RKO (cell line): ENCODE measurements around the gene RAB37.

Source experiments
- DNase-seq: peaks from one replicate; pipeline ENCODE4 v3.0.0-alpha.2; 2016; ENCODE audit warnings: low spot score

Gene RAB37

DNA sequence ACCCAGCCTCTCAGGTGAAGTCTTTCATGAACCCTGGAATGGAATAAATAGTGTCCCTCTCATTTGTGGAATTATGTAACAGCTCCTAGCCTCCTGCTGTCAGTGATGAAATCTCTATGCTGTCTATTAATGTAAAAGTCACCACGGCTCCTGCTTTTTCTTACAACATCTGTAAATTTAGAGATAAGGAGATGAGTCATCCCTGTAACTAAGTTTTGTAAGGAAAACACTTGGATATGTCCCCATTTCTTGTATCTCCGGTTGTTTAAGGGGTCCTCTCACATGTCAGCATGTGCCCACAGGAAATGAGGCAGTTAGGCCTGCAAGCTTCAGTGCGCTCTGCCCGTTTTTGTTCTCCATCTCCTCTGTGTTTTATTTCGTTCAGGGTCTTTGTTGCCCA is 41.9 kb downstream of the RAB37 start:
- peak; percentile 38 for DNase-seq

DNA sequence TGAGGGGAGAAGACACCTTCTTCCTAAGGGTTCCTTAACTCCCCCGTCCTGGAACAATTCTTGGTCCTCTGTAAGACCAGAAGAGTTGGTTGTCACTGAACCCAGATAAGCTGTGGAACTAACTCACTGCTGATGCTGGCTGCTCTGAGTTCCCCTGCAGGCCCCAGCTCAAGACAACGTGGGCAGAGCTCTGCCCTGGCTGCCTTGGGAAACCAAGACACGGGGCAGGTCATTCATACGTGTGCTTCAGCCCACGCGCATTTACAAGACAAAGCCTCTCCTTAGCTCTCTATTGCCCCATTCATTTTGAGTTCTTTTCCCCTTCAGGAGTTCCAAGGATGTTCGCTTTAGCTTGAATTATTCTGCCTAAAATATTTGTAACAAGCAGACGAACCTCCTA is 42.4 kb downstream of the RAB37 start:
- DNase-seq, result no peak

DNA sequence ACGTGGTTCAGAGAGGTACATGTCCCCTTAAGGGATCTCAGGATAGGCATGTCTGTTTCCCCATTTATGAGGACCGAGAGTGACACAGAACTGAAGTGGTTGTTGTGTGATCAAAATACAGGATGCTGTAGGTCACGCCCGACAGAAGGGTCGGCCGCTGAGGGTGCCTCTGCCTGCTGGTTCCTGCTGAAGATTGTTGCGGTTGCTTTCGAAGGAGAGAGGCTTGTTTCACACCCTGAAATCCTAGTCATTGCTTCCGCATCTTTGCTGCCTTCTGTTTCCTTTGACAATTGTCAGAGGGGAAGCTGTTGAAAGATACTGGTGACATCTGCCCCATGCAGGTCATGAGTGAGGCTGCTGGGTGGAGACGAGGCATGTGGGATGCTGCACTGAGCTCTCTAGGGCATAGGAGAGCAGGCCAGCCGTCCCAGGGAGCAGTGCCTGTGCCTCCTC is 42.9 kb downstream of the RAB37 start:
- DNase-seq, result no peak

DNA sequence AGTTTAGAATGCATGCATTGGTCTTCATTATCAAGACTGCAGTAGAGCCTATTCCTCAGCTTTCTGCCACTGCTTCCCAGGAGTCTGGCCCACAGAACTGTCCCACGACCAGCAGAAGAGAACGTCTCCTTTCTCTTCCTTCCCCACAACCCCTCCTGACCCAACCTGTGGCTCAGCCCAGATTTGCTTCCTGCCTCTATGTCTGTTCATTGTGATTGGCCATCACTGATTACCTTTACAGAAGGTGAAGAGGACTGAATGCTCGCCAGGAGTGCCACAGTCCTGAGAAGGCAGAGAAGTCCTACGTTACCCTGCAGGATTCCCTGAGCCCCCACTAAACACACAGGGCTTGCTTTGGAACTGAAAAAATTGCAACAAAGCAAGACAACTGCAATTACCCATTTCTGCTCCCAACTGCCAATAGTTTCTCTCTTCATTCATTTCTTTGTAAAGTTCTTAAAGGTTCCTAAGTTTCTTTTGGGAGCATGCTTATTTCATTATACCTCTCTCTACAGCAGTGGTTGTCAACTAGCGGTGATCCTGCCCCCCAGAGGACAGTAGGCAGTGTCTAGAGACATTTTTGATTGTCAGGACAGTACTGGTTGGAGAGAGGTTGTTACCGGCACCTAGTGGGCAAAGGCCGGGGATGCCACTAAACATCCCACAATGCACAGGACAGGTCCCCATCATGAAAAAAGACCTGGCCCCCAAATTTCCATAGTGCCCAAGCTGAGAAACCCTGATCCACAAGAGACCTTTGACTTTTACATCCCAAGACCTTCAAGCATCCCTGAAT is 43.6 kb downstream of the RAB37 start:
- peak; percentile 79 for DNase-seq

DNA sequence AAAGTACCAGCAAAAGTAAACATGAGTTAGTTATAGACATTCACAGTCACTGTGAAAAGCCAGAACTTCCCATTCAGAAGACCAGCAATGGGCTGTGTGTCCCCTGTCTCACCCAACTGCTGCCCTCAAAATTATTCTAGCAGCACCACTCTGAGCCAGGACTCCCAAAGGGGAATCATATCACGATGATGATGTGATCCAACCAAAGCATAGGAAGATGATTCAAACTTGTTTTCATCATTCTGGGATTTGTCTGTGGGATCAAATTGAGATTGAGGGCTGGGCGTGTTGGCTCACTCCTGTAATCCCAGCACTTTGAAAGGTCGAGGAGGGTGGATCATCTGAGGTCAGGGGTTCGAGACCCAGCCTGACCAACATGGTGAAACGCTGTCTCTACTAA is 45.5 kb downstream of the RAB37 start:
- DNase-seq, result no peak

DNA sequence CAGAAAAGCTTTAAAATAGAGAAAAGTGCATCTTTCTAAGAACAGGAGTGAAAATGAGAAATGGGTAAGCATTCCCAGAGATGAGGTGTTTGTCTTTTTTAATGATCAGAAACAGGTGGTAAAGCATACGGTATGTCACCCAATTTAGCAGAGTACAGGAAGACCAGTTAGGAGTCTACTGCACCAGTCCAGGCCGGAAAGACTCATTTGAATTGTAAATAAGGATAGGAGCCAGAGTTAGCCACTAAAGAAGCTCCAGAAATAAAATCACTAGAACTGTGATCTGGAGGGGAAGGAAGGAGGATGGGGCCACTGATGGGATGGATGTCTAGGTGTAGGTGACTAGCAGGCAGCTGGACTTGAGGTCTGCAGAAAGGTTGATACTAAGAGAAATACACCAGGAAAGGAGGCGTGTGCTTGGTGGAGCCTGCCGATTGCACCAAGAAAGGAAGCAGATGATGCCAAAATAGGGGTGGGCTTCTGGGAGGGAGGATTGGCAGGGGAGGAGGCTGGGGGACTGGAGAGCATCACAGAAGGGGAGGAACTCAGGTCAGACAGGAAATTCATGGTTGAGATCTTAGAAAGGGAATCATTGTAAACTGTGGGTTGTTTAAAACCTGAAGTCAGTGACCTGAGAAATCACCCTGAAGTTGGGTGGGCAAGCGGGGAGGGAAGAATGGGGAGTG is 47.2 kb downstream of the RAB37 start:
- DNase-seq, result no peak

DNA sequence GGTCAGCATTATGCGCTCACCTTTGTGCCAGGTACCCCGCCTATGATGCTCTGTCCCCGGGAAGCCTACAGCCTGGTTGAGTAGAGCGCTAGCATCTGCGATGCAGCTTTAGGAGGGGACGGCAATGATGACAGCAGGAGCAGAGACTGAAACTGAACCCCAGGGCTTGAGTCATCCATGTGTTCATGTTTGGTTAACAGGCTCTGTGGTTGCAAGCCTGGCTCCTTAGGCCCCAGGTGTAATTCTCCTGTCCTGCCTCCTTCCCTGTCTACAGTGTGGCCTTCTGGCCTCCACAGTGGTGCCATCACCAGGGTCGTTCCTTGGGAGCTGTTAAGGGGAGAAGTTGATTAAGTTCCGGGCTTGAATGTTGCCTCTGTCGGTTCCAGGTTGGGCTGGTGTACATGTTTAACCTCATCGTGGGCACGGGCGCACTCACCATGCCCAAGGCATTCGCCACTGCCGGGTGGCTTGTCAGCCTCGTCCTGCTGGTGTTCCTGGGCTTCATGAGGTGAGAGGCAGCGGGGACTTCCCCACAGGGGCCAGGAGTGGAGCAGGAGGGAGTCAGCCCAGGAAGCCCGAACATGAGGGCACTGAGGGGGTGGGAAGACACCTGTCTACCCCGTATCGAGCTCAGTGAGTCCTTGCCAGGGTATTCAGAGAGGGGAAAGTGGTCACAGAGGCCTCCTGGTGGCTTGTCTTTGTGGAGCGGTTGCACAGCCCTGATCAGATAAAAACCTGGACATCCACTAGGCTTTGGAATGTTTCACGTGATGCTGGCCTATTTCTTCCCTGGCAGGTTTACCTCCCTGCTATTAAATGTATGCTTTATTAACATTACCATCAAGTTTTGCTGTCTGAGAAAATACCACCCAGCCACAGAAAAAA is 48.3 kb downstream of the RAB37 start:
- DNase-seq, result no peak

DNA sequence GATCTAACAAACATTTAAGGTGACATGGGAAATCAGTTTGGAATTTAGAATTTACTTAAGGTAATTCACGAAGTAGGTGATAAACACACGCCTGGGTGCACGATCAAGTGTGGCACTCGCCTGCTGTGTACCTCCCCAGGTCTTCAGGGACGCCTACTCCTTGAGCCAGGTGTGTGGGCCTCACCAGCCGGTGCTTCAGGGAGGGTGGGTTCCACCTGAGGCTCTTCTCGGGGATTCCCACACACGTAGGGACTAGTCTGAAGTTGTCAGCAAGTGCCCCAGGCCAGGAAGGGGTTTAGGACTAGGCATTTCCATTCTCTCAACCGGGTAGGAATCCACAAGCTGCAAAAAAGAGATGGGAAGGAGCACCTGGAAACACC is 48.9 kb downstream of the RAB37 start:
- DNase-seq, result no peak

DNA sequence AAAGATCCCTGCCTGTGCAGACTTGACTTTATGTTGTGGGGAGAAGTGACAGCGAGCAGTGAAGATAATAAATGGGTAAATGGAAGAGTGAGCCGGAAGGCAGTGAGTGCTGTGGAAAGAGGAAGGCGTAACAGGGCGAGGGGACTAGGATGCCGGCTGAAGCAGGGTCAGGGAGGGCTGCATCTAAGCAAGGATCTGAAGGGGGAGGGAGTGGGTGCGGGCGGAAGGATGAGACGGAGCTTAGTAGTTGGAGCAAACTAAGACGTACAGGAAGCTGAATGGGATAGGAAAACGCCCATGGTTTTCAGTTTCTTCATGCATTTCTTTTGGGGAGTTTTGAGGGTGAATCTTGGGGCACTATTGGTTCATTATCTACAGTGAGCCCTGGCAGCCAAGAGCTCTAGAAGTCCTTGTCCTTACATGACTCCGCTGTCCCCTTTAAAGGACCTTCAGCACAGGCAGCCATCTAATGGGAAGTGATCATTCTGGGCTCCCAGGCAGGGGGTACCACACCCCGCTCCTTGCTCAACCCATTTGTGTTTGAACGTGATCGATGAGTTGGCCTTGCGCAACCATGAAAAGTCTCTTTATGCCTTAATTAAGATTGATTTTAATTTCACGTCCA is 49.5 kb downstream of the RAB37 start:
- DNase-seq, result no peak

DNA sequence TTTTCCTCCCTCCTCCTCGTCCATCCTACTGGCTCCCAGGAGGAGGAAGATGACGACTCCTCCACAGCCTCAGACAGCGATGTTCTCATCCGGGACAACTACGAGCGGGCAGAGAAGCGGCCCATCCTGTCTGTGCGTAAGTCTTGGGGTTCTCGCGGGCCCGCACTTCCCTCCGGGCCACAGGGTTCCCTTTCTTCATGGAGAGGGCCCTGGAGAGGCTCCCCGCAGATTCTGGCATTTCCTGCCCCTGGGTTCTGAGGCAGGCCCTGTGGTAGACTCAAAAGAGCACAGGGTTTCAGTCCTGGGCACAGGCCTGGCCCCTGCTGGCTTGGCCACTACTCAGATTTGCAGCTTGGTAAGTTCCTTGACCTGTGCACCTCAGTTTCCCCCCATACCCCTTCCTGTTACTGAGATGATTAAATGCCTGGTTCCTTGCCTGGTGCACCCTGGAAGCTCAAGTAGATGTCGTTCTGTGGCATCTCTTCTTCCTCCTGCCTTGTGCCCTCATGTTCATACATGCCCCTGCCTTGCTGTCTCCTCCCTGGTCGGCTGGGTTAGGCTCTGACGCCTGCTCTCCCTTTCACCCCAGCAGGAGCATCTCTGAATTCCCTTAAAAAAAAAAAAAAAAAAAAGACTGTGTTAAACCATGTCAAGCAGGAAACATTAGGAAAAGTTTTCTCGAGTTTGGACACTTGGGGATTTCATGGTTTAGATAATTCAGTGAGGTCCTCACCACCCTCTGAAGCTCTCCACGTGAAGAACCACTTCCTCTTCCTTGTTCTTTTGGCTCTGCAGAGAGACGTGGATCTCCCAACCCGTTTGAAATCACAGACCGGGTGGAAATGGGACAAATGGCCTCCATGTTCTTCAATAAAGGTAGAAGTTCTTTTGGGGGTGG is 53.4 kb downstream of the RAB37 start:
- DNase-seq, result no peak

DNA sequence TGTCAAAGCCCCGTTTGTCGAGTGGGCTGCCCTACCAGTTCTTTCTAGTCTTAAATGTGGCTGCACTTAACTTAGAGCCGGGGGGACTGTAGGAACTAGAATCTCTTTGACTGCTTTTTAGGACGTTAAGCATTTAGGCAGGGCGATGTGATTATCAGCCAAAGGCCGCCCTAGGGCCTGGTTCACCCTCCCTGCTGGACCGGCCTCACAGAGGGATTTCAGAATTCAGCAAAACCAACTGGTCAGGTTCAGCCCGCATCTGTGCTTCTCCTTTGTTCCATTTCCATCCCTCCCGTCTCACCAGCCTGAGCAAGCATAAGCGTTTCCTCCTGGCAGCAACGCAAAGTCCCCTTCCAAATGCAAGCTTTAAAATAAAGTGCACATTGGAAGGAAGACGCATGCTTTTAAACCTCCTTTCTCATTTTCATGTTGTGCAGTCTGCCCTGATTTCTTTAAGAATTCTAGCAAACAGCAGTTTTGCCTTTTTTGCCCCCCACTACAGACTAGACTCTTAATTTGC is 55.6 kb downstream of the RAB37 start:
- no peak for DNase-seq

DNA sequence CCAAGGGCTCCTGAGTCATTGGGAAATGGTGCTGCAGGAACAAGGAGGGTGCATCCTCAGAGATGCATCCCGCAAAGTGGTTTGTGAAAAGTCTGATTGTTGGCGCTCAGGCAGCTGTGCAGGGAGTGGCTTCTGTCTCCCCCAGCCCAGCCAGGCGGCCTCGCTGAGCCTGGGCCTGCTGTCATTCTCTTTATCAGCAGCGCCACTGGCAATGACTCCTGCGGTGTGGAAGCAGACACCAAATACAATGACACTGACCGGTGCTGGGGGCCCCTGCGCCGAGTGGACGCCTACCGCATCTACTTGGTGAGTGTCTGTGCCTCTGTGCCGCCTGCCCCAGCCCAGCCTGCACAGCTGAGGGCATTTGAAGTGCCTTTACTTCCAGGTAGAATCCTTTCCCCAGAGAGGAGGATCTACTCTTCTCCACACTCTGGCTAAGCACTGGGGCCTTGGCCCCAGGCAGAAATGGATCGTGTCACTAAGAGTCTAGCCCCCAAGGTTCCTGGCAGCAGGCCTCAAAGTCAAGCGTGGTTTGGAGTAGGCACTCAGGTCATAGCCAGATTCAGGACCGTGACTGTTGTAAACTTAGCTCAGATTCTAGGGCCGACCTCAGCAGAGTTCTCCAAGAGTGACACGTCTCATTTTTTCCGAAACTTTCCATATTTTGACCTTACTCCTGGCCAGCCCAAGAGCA is 58.4 kb downstream of the RAB37 start:
- no peak for DNase-seq

DNA sequence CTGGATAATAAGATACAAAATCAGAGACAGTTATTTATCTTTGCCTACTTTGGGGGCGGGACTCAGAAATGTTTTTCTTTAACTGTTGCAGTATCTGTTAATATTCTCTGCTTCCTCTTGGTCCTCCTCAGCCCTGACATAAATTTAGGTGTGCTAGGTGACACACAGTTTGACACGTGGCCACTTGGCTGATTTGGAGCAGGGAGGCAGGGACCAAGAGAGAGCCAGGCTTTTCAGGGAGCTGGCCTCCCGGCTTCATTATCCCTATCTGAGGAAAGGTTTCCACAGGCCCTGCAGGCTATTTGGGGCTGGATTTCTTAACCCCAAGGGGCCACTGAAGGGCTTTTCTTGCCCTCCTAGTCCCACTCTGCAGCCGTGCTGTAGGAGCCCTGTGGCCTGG is 59.2 kb downstream of the RAB37 start:
- DNase-seq, result no peak

DNA sequence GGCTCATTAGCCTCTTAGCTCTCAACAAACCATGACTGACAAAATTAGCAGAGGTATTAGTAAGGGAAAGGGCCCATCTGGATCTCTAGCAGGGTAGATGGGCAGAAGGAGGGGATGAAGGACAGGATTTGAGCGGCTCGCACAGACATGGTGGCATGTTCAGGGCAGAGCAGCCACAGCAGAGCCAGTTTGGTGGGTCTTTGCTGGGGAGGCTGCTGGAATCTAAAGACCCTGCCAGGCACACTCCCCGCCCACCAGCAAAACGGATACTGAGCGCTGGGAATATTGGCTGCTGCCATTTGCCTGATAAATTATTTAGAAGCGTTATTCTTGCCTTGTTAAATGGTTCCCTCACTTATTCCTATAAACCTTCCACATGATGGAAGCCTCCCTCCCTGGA is 59.8 kb downstream of the RAB37 start:
- no peak for DNase-seq
